Measurements from ENCODE around the gene ITGA7. TPM values are rescaled to one million over a fixed set of nuclear protein-coding genes. Genes with fewer than 3 reads are reported as not detected.

The ITGA7 gene
- total and polyA plus RNA-seq, 2 of the 8 experiments (the other 6 are each of a cell fraction or from before 2014, with no cell fraction given), result 57.6 to 86.1 TPM

DNA sequence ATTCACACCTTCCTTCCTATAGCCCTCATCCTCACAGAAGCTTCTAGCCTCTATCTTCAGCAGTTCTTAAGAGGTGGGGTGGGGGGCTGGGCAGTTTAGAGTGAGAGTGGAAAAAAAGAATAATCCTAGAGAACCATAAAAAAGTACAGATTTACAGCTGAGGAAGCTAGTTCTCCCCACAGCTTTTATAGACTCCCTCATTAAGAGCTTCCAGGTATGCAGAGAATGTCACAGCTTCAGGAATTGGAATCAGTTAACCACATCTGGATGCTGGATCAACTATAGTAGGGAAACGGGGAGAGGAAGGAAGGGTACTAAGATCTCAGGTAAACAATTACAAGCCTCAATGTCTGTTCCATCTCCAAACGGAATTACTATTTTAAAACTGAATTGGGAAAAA is 47.5 kb upstream of the ITGA7 start:
- POLR2A ChIA-PET (ENCODE audit: partially characterized antibody), result interaction anchor here (0.8 to 46.5 kb wide), 7 partner anchors 11 to 265 kb away, joined by 3 to 809 read pairs (median 3); partner anchors contain the start of genes CD63, GDF11, ORMDL2 and SARNP
- no peak overlapping the region for H2AK5ac ChIP-seq (ENCODE audit: low read depth, low read length)
- 72% methylated on average over 2 of the region's 2 CpGs; no CpG with 5 or more reads in 1 of the 2 experiments for WGBS, 2 experiments (ENCODE audit: extremely low coverage in 1 of 2, insufficient coverage in 1 of 2, insufficient read length in 1 of 2, insufficient replicate concordance in 2 of 2, low coverage in 1 of 2, low lambda C conversion rate in 2 of 2, missing lambda C conversion rate in 1 of 2)
- H3K4me2 ChIP-seq (ENCODE audit: insufficient read depth in 1 of 2, low read depth in 2 of 2, low read length in 2 of 2), result no peak overlapping the region
- no peaks in the 10 kb centered on the region for H3K79me2 ChIP-seq (ENCODE audit: control insufficient read depth in 1 of 2, insufficient read depth in 2 of 2, low read length in 2 of 2)
- H3K4ac ChIP-seq (replicated peaks; ENCODE audit: insufficient read length, low read depth, low read length), result no peak overlapping the region
- no peaks in the 10 kb centered on the region; the same call in 1 of the 2 replicates for H3K79me1 ChIP-seq (ENCODE audit: low read depth, low read length)
- no peak overlapping the region for H4K5ac ChIP-seq (ENCODE audit: insufficient read length, low read depth, low read length)
- no peaks in the 10 kb centered on the region for H3K23me2 ChIP-seq (ENCODE audit: low read depth, low read length)
- H2BK12ac ChIP-seq (ENCODE audit: low read depth, low read length), result no peak overlapping the region
- H3K56ac ChIP-seq (replicated peaks; ENCODE audit: insufficient read length, low read depth, low read length), result no peak overlapping the region
- no peaks in the 10 kb centered on the region for H3K9me3 ChIP-seq (ENCODE audit: insufficient read depth in 2 of 2, low read depth in 1 of 2, low read length in 1 of 2)
- no peak overlapping the region for H3K9ac ChIP-seq (replicated peaks in 1 of 4; ENCODE audit: extremely low read depth in 1 of 4, low read depth in 3 of 4, low read length in 3 of 4)
- H4K91ac ChIP-seq (replicated peaks; ENCODE audit: insufficient read length, low read length), result no peak overlapping the region
- no peak overlapping the region for H3K4me3 ChIP-seq (ENCODE audit: extremely low read depth in 1 of 4, insufficient read depth in 2 of 4, low read depth in 3 of 4, low read length in 4 of 4)
- no peak overlapping the region for H3K23ac ChIP-seq (ENCODE audit: insufficient read length)
- H2BK20ac ChIP-seq (ENCODE audit: low read length), result no peak overlapping the region
- peaks cover 0 to 3% (median 0%) of the 10 kb centered on the region in 4 experiments; a peak in 1 of 7 replicates for H3K4me1 ChIP-seq (replicated peaks in 1 of 4; ENCODE audit: control insufficient read depth in 3 of 4, insufficient read depth in 4 of 4, low read length in 3 of 4)
- no peak overlapping the region for H2BK15ac ChIP-seq (ENCODE audit: low read length)
- no peak overlapping the region for H3K27ac ChIP-seq (ENCODE audit: low read depth, low read length)
- no peak overlapping the region for H4K8ac ChIP-seq (ENCODE audit: extremely low read depth, insufficient read depth, low read length)
- H3K18ac ChIP-seq (ENCODE audit: extremely low read depth, low read length), result no peak overlapping the region
- H3K14ac ChIP-seq (ENCODE audit: insufficient read length), result no peak overlapping the region
- FAIRE-seq (no peak), DNase-seq (ENCODE audit: low read depth in 1 of 2, low spot score in 2 of 2) (no peak)
- CTCF ChIA-PET (ENCODE audit: partially characterized antibody), result interaction anchor here (0.6 to 14.5 kb wide), 11 partner anchors 8 to 185 kb away, joined by 3 to 186 read pairs (median 4); partner anchors contain the start of gene GDF11
- no peaks in the 10 kb centered on the region for H3K27me3 ChIP-seq (replicated peaks in 1 of 4; ENCODE audit: control insufficient read depth in 3 of 4, extremely low read depth in 1 of 4, insufficient read depth in 3 of 4, low read length in 3 of 4)
- H2BK5ac ChIP-seq (ENCODE audit: low read depth, low read length), result no peak overlapping the region
- TF ChIP-seq TEAD4 (IDR thresholded peaks at IDR 0.05; ENCODE audit: low read depth, low read length) (0 out of 2 replicates have a peak, but pooled peaks have one; percentile 41), YY1 (IDR thresholded peaks at IDR 0.05; ENCODE audit: low read depth, low read length) (no peak), RFX5 (IDR thresholded peaks at IDR 0.05; ENCODE audit: borderline replicate concordance, low read depth, low read length) (no peak), GABPA (IDR thresholded peaks at IDR 0.05; ENCODE audit: borderline replicate concordance, insufficient read depth, low read length) (no peak)
- H3K36me3 ChIP-seq (ENCODE audit: control insufficient read depth in 2 of 4, insufficient read depth in 4 of 4, low read length in 3 of 4), result peaks cover 22 to 70% (median 46%) of the 10 kb centered on the region in 4 experiments; a peak in 7 of 8 replicates
- H4K20me1 ChIP-seq (replicated peaks in 1 of 2; ENCODE audit: control insufficient read depth in 1 of 2, insufficient read depth in 2 of 2, low read length in 2 of 2), result peaks cover 5 to 10% of the 10 kb centered on the region in 2 experiments
- H2BK120ac ChIP-seq (replicated peaks; ENCODE audit: low read depth, low read length), result no peak overlapping the region
- H2AFZ ChIP-seq (ENCODE audit: low read length), result no peak overlapping the region
